B cell (primary cell): ENCODE measurements around the gene CNTNAP2. TPM values are rescaled to one million over a fixed set of nuclear protein-coding genes. Genes with fewer than 3 reads are reported as not detected.

Source experiments
- ATAC-seq: fragments of 200-7000 bp; cut with Tn5 transposase; one replicate; pipeline ENCODE4 v1.10.0; 2021; ENCODE audit warnings: low read depth, mild to moderate bottlenecking, moderate number of reproducible peaks, moderate library complexity
- CTCF ChIA-PET: fragments of 350-600 bp; sonication (Branson Sonifier 250); formaldehyde crosslinking; loops from one replicate; lab custom pipeline; 2021; ENCODE audit warnings: antibody characterized with exemption, inconsistent platforms; lab: Charles Lee
- POLR2A ChIA-PET: fragments of 350-600 bp; sonication (Branson Sonifier 250); formaldehyde crosslinking; loops from one replicate; lab custom pipeline; 2021; ENCODE audit warnings: antibody characterized with exemption; lab: Charles Lee
- DNase-seq: peaks from one replicate; pipeline ENCODE4 v3.0.0; 2013
- H2AFZ ChIP-seq: 2 replicates; pipeline ENCODE4 v1.6.1; 2012; ENCODE audit warnings: mild to moderate bottlenecking, low read depth, low read length; ENCODE audit not compliant: insufficient read depth, poor library complexity, severe bottlenecking
- H3K27ac ChIP-seq, 2 donors: 1 replicate in 1 of 2; 2 replicates in 1 of 2; pipeline ENCODE4 v1.5.1; 2012 to 2013; ENCODE audit warnings: low read length in 2 of 2, mild to moderate bottlenecking in 2 of 2, moderate library complexity in 1 of 2
- H3K27me3 ChIP-seq, 4 experiments: fragments of 200-600 bp in 1 of 4; sonication (generic) in 1 of 4; replicated peaks in 1 of 4; 1 replicate in 2 of 4; 2 replicates in 2 of 4; pipeline versions ENCODE4 v1.6.1 to v1.7.0; 2013 to 2016; ENCODE audit warnings: low read length in 3 of 4, mild to moderate bottlenecking in 2 of 4, mixed read lengths in 1 of 4, moderate library complexity in 1 of 4; ENCODE audit not compliant: insufficient read depth in 4 of 4, control insufficient read depth in 3 of 4; ENCODE audit errors: control extremely low read depth in 1 of 4
- H3K36me3 ChIP-seq, 2 experiments: replicated peaks in 1 of 2; 1 replicate in 1 of 2; 2 replicates in 1 of 2; pipeline versions ENCODE4 v1.6.1 to v1.7.1; 2013; ENCODE audit warnings: low read length in 1 of 2; ENCODE audit not compliant: insufficient read depth in 2 of 2, control insufficient read depth in 1 of 2; ENCODE audit errors: control extremely low read depth in 1 of 2, extremely low read depth in 1 of 2
- H3K4me1 ChIP-seq, 2 donors: fragments of 200-600 bp in 1 of 2; sonication (generic) in 1 of 2; 1 replicate in 1 of 2; 2 replicates in 1 of 2; pipeline versions ENCODE4 v1.5.1 to v1.6.1; 2013 to 2017; ENCODE audit warnings: low read length in 2 of 2; ENCODE audit not compliant: control insufficient read depth in 2 of 2, insufficient read depth in 2 of 2
- H3K4me2 ChIP-seq: replicated peaks from 2 replicates; pipeline ENCODE3; 2012; ENCODE audit warnings: mild to moderate bottlenecking, low read depth, low read length; ENCODE audit not compliant: poor library complexity, severe bottlenecking
- H3K4me3 ChIP-seq, 5 experiments: fragments of 200-600 bp in 1 of 5; sonication (generic) in 1 of 5; 1 replicate in 3 of 5; 2 replicates in 2 of 5; pipeline versions ENCODE4 v1.5.1 to v1.7.0; 2011 to 2016; ENCODE audit warnings: low read length in 4 of 5, mild to moderate bottlenecking in 4 of 5, low read depth in 2 of 5, control low read depth in 1 of 5, moderate library complexity in 1 of 5; ENCODE audit not compliant: insufficient read depth in 1 of 5; ENCODE audit errors: control extremely low read depth in 1 of 5, extremely low read depth in 1 of 5
- H3K79me2 ChIP-seq: fragments of 200-600 bp; sonication (generic); one replicate; pipeline ENCODE4 v1.6.0; 2016; ENCODE audit warnings: low read length; ENCODE audit not compliant: control insufficient read depth, insufficient read depth
- H3K9ac ChIP-seq: fragments of 200-600 bp; sonication (generic); 2 replicates; pipeline ENCODE4 v1.6.1; 2017; ENCODE audit warnings: mild to moderate bottlenecking, low read length, moderate library complexity
- H3K9me3 ChIP-seq, 3 donors: one replicate each; pipeline versions ENCODE4 v1.6.1 to v1.7.1; 2013; ENCODE audit warnings: low read length in 2 of 3; ENCODE audit not compliant: control insufficient read depth in 2 of 3, insufficient read depth in 1 of 3; ENCODE audit errors: control extremely low read depth in 1 of 3
- H4K20me1 ChIP-seq: 2 replicates; pipeline ENCODE4 v1.6.0; 2012; ENCODE audit warnings: mild to moderate bottlenecking, low read length; ENCODE audit not compliant: insufficient read depth, control insufficient read depth, poor library complexity, severe bottlenecking
- H3K27ac Mint-ChIP-seq: one replicate; pipeline ENCODE4 v1.8.0; 2021; ENCODE audit warnings: mixed read lengths
- H3K27me3 Mint-ChIP-seq: one replicate; pipeline ENCODE4 v1.8.0; 2021; ENCODE audit warnings: mixed read lengths
- H3K4me1 Mint-ChIP-seq: one replicate; pipeline ENCODE4 v1.8.0; 2021; ENCODE audit warnings: mixed read lengths
- H3K4me3 Mint-ChIP-seq: one replicate; pipeline ENCODE4 v1.8.0; 2021; ENCODE audit warnings: mixed read lengths
- H3K9me3 Mint-ChIP-seq: one replicate; pipeline ENCODE4 v1.8.0; 2022; ENCODE audit warnings: mixed read lengths; ENCODE audit not compliant: insufficient read depth
- EZH2 ChIP-seq: IDR thresholded peaks from 2 replicates; pipeline ENCODE4 v1.6.1; 2012; ENCODE audit warnings: borderline replicate concordance, low read depth, mild to moderate bottlenecking, moderate library complexity, low read length; ENCODE audit not compliant: insufficient read depth, poor library complexity, severe bottlenecking
- WGBS: methylation state at CpG from one replicate; pipeline ENCODE4 v1.1.5; 2013; ENCODE audit warnings: missing lambda C conversion rate; ENCODE audit not compliant: insufficient coverage; 5-methylcytosine and 5-hydroxymethylcytosine counted together
- intact Hi-C: fragments of 100-400 bp; cut with micrococcal nuclease; formaldehyde crosslinking; loops from one replicate; pipeline ENCODE4 v1.10.0; 2022
- polyA plus RNA-seq: library from polyadenylated mRNA; depleted of rRNA; stranded (reverse); fragments of >200 nt; gene quantifications from 2 replicates; pipeline ENCODE4 v1.2.3, GENCODE V29; 2012
- total RNA-seq, 2 donors: library from RNA; stranded (reverse); fragments of 120-200 nt in 1 of 2; gene quantifications; 1 replicate in 1 of 2; 2 replicates in 1 of 2; pipeline versions ENCODE4 v1.2.3 to v1.2.4, GENCODE V29; 2013 to 2022
- TF ChIP-seq, protein P1 (sequence below): fragments of 200-600 bp; IDR thresholded peaks from one replicate; pipeline ENCODE4 v1.8.0; 2022; ENCODE audit warnings: antibody characterized with exemption, mild to moderate bottlenecking

The CNTNAP2 gene
- total and polyA plus RNA-seq, 2 donors (not counting 1 experiment from before 2014, with no cell fraction given) = 7.4 to 16.6 TPM

DNA sequence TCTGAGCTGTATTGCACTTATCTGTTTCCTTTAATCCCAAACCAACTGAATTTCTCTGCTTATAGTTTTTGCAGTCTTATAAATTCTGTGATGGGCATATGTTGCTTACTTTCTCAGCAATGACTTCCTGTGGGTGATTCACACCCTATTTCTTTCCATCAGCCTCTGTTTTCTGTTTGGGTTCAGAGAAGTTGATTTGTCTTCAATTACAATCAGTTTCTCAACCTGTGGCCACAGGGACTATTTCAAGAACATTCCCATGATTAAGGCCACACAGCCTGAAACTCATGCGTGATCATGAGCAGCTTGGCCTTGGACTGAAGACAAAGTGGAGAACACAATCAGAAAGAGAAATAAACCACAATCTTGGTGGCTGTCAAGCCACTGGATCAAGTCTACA lies 1299.4 kb downstream of the CNTNAP2 start:
- no peak overlapping the region for H3K27ac ChIP-seq
- no peak overlapping the region for H3K4me2 ChIP-seq
- H3K36me3 ChIP-seq = no peaks in the 10 kb centered on the region
- CTCF ChIA-PET = no interaction called here
- no peaks in the 10 kb centered on the region for H3K79me2 ChIP-seq
- intact Hi-C loops = no loop called here
- H3K4me1 ChIP-seq = no peaks in the 10 kb centered on the region
- ATAC-seq = no peak
- Mint-ChIP-seq H3K27ac (no peak overlapping the region), H3K27me3 (no peaks in the 10 kb centered on the region), H3K4me1 (no peaks in the 10 kb centered on the region), H3K9me3 (peaks cover 7% of the 10 kb centered on the region), H3K4me3 (no peak overlapping the region)
- no peak overlapping the region for H3K9ac ChIP-seq
- no peaks in the 10 kb centered on the region for H4K20me1 ChIP-seq
- 100% methylated on average over 1 of the region's 1 CpG for WGBS
- POLR2A ChIA-PET = no interaction called here
- no peaks in the 10 kb centered on the region for H3K27me3 ChIP-seq
- H3K4me3 ChIP-seq = no peak overlapping the region
- TF ChIP-seq, protein P1, sequence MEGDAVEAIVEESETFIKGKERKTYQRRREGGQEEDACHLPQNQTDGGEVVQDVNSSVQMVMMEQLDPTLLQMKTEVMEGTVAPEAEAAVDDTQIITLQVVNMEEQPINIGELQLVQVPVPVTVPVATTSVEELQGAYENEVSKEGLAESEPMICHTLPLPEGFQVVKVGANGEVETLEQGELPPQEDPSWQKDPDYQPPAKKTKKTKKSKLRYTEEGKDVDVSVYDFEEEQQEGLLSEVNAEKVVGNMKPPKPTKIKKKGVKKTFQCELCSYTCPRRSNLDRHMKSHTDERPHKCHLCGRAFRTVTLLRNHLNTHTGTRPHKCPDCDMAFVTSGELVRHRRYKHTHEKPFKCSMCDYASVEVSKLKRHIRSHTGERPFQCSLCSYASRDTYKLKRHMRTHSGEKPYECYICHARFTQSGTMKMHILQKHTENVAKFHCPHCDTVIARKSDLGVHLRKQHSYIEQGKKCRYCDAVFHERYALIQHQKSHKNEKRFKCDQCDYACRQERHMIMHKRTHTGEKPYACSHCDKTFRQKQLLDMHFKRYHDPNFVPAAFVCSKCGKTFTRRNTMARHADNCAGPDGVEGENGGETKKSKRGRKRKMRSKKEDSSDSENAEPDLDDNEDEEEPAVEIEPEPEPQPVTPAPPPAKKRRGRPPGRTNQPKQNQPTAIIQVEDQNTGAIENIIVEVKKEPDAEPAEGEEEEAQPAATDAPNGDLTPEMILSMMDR = no peak
- no peak for TF ChIP-seq EZH2
- DNase-seq = no peak
- no peak overlapping the region for H2AFZ ChIP-seq
- peaks cover 0 to 3% (median 0%) of the 10 kb centered on the region in 3 donors for H3K9me3 ChIP-seq

DNA sequence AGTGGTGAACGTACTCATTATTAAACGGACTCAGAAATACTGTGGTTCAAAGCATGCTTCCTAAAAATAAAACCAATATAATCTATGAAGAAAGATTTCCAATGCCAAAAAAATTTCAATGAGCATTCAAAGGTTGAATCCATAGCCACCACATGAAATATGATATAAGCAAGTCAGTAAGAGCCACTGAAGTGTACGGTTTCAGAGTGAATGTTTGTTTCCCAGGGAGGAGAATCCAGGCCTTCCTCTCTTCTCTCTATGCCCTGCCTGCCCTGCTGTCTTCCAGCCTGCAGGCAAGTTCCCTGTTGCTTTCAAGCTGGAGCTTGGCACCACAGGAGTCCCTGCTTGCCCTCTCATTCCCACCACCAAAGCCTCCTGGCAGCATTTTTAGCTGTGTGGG lies 1302.4 kb downstream of the CNTNAP2 start:
- H3K79me2 ChIP-seq = no peaks in the 10 kb centered on the region
- no peak overlapping the region for H3K27ac ChIP-seq
- no peaks in the 10 kb centered on the region for H3K27me3 ChIP-seq
- no peak overlapping the region for H3K9ac ChIP-seq
- H3K4me1 ChIP-seq = no peaks in the 10 kb centered on the region
- Mint-ChIP-seq H3K4me3 (no peak overlapping the region), H3K4me1 (no peaks in the 10 kb centered on the region), H3K27me3 (no peaks in the 10 kb centered on the region), H3K27ac (no peak overlapping the region), H3K9me3 (peaks cover 5% of the 10 kb centered on the region)
- H3K4me2 ChIP-seq = no peak overlapping the region
- no peak overlapping the region for H3K4me3 ChIP-seq
- H3K9me3 ChIP-seq = no peaks in the 10 kb centered on the region
- TF ChIP-seq, protein P1 = no peak
- no peak for TF ChIP-seq EZH2
- CTCF ChIA-PET = no interaction called here
- no CpG with 5 or more reads among the region's 3 CpGs for WGBS
- H4K20me1 ChIP-seq = no peaks in the 10 kb centered on the region
- DNase-seq (no peak), ATAC-seq (no peak)
- intact Hi-C loops = no loop called here
- no peak overlapping the region for H2AFZ ChIP-seq
- POLR2A ChIA-PET = no interaction called here
- no peaks in the 10 kb centered on the region for H3K36me3 ChIP-seq
